Neural crest cell (in vitro differentiated cells): ENCODE measurements around the gene MRPS15. TPM values are rescaled to one million over a fixed set of nuclear protein-coding genes. Genes with fewer than 3 reads are reported as not detected.
A peak's percentile ranks its signal among the peaks of the same experiment; 100 is the strongest.
"Not testable (repeated sequence)": the region's sequence is repeated elsewhere in the genome, so short reads cannot be mapped to it uniquely, and the experiment has no call there.

Experiments used
- DNase-seq: peaks from one replicate; pipeline ENCODE4 v3.0.0; 2021; ENCODE audit warnings: low read depth, mixed read lengths, low spot score
- H3K27ac Mint-ChIP-seq: one replicate; pipeline ENCODE4 v1.8.0; 2021; ENCODE audit warnings: mild to moderate bottlenecking, mixed read lengths; ENCODE audit not compliant: unreplicated experiment
- H3K27me3 Mint-ChIP-seq: 2 replicates; pipeline ENCODE4 v1.8.0; 2021; ENCODE audit warnings: low read depth, mild to moderate bottlenecking, mixed read lengths
- H3K36me3 Mint-ChIP-seq: 2 replicates; pipeline ENCODE4 v1.8.0; 2021; ENCODE audit warnings: low read depth, mild to moderate bottlenecking, mixed read lengths
- H3K4me1 Mint-ChIP-seq: 2 replicates; pipeline ENCODE4 v1.8.0; 2021; ENCODE audit warnings: mixed read lengths
- H3K4me3 Mint-ChIP-seq: one replicate; pipeline ENCODE4 v1.8.0; 2021; ENCODE audit warnings: mild to moderate bottlenecking, mixed read lengths
- H3K9me3 Mint-ChIP-seq: 2 replicates; pipeline ENCODE4 v1.8.0; 2021; ENCODE audit warnings: mixed read lengths
- CTCF ChIP-seq: fragments of 200-600 bp; sonication (generic); conservative IDR thresholded peaks from 2 replicates; pipeline ENCODE4 v1.5.0; 2021; ENCODE audit warnings: antibody characterized with exemption, mild to moderate bottlenecking
- total RNA-seq: library from RNA; stranded (reverse); gene quantifications from 2 replicates; pipeline ENCODE4 v1.2.1, GENCODE V29; 2021

Gene MRPS15
- total RNA-seq, 1 donor from 2014 or later, result 89.8 TPM

GRCh38 chr1:36481091-36481490 is 16.9 kb upstream of the MRPS15 start:
- peaks cover 5% of the 10 kb centered on the region for H3K27me3 Mint-ChIP-seq
- no peak for TF ChIP-seq CTCF
- H3K4me3 Mint-ChIP-seq, result no peak overlapping the region
- H3K9me3 Mint-ChIP-seq, result no peaks in the 10 kb centered on the region
- peak overlapping the region; percentile 35 for H3K27ac Mint-ChIP-seq
- no peaks in the 10 kb centered on the region for H3K36me3 Mint-ChIP-seq
- DNase-seq, result no peak
- peaks cover 7% of the 10 kb centered on the region for H3K4me1 Mint-ChIP-seq

- Mint-ChIP-seq H3K4me1 (peaks cover 3% of the 10 kb centered on the region), H3K36me3 (no peaks in the 10 kb centered on the region), H3K27me3 (peaks cover 2% of the 10 kb centered on the region), H3K9me3 (no peaks in the 10 kb centered on the region), H3K4me3 (no peak overlapping the region), H3K27ac (no peak overlapping the region)
- TF ChIP-seq CTCF, result no peak
- no peak for DNase-seq
Measured at GRCh38 chr1:36480161-36480560, 16.0 kb upstream of the MRPS15 start.

- no peak for TF ChIP-seq CTCF
- Mint-ChIP-seq H3K27me3 (peaks cover 2% of the 10 kb centered on the region), H3K9me3 (no peaks in the 10 kb centered on the region), H3K27ac (no peak overlapping the region), H3K36me3 (no peaks in the 10 kb centered on the region), H3K4me3 (no peak overlapping the region), H3K4me1 (peaks cover 3% of the 10 kb centered on the region)
- DNase-seq, result no peak
Measured at GRCh38 chr1:36479505-36480051, 15.4 kb upstream of the MRPS15 start.

GRCh38 chr1:36477615-36478014 is 13.4 kb upstream of the MRPS15 start:
- not testable (repeated sequence) for H3K4me1 Mint-ChIP-seq, H3K36me3 Mint-ChIP-seq, H3K9me3 Mint-ChIP-seq, H3K4me3 Mint-ChIP-seq, DNase-seq, H3K27me3 Mint-ChIP-seq
- H3K27ac Mint-ChIP-seq, result peak overlapping the region; percentile 35

GRCh38 chr1:36476945-36477344 is 12.8 kb upstream of the MRPS15 start:
- H3K36me3 Mint-ChIP-seq, result no peaks in the 10 kb centered on the region
- H3K4me3 Mint-ChIP-seq, result no peak overlapping the region
- no peak overlapping the region for H3K27ac Mint-ChIP-seq
- no peak for DNase-seq
- H3K27me3 Mint-ChIP-seq, result peaks cover 2% of the 10 kb centered on the region
- TF ChIP-seq CTCF, result no peak
- no peaks in the 10 kb centered on the region for H3K9me3 Mint-ChIP-seq
- peaks cover 5% of the 10 kb centered on the region for H3K4me1 Mint-ChIP-seq

GRCh38 chr1:36475910-36476604 is 11.9 kb upstream of the MRPS15 start:
- no peak for DNase-seq
- Mint-ChIP-seq H3K9me3 (no peaks in the 10 kb centered on the region), H3K27me3 (peaks cover 2% of the 10 kb centered on the region), H3K36me3 (no peaks in the 10 kb centered on the region), H3K27ac (no peak overlapping the region), H3K4me1 (peaks cover 5% of the 10 kb centered on the region), H3K4me3 (no peak overlapping the region)
- no peak for TF ChIP-seq CTCF
